ENCODE measurements around the gene MRPS2. TPM values are rescaled to one million over a fixed set of nuclear protein-coding genes. Genes with fewer than 3 reads are reported as not detected.

The MRPS2 gene
- total and polyA plus RNA-seq, 2 of the 4 experiments (the other 2 are of a cell fraction) = 53.1 to 104 TPM

DNA sequence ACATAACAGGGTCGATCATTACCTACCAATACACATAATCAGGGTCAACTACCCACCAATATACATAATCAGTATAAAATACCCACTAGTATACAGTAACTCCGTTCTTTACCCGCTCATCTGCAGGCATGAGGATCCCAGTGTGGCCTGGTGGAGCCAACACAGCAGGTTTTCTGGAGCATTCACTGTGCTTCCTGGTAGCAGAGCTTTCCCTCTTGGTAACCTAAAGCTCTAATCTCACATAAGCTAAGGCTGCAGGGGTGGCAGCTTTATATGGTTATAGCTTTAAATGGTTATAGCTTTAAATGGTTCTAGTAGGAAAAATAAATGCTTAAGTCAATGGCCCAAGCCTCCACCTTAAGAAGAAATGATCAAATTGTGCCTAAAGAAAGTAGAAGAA is 32.6 kb downstream of the MRPS2 start:
- H4K8ac ChIP-seq (ENCODE audit: low read depth in 2 of 2, low read length in 2 of 2) = no peak overlapping the region
- no peak overlapping the region for H3K4me3 ChIP-seq (ENCODE audit: insufficient read depth, low read depth, low read length)
- TF ChIP-seq NFE2L2 (IDR thresholded peaks at IDR 0.05; ENCODE audit: low read depth, low read length) (no peak), MXI1 (IDR thresholded peaks at IDR 0.05; ENCODE audit: borderline replicate concordance, low read depth, low read length) (no peak), BHLHE40 (IDR thresholded peaks at IDR 0.05; ENCODE audit: low read depth, low read length) (no peak), POLR2A (IDR thresholded peaks at IDR 0.05; ENCODE audit: low read depth, low read length) (no peak), CTCF (conservative IDR thresholded peaks at IDR 0.05; ENCODE audit: low read depth, low read length) (no peak)
- TF ChIP-seq, protein P1, sequence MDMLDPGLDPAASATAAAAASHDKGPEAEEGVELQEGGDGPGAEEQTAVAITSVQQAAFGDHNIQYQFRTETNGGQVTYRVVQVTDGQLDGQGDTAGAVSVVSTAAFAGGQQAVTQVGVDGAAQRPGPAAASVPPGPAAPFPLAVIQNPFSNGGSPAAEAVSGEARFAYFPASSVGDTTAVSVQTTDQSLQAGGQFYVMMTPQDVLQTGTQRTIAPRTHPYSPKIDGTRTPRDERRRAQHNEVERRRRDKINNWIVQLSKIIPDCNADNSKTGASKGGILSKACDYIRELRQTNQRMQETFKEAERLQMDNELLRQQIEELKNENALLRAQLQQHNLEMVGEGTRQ (IDR thresholded peaks at IDR 0.05; ENCODE audit: low read depth, low read length) = no peak
- no peak overlapping the region for H2BK120ac ChIP-seq (ENCODE audit: low read depth, low read length)
- no peaks in the 10 kb centered on the region for H4K20me1 ChIP-seq (ENCODE audit: insufficient read depth, low read length)
- no peak overlapping the region for H3K4ac ChIP-seq (ENCODE audit: low read depth, low read length)
- no peak overlapping the region for H2AK9ac ChIP-seq (replicated peaks; ENCODE audit: low read depth, low read length, poor library complexity)
- no peak overlapping the region for H2BK5ac ChIP-seq (ENCODE audit: low read depth, low read length, poor library complexity, severe bottlenecking)
- H3K27ac ChIP-seq (ENCODE audit: insufficient read depth, low read length) = no peak overlapping the region
- no peaks in the 10 kb centered on the region for H3K4me1 ChIP-seq (ENCODE audit: control insufficient read depth, insufficient read depth, low read length)
- H3K9me3 ChIP-seq (ENCODE audit: control insufficient read depth, insufficient read depth, low read length) = no peaks in the 10 kb centered on the region
- POLR2A ChIA-PET (ENCODE audit: unreplicated experiment) = no interaction called here
- no peak overlapping the region for H2AFZ ChIP-seq (replicated peaks; ENCODE audit: low read length, poor library complexity)
- ATAC-seq (ENCODE audit: low read depth) = no peak
- peaks cover 6% of the 10 kb centered on the region for H3K27me3 ChIP-seq (ENCODE audit: control insufficient read depth, insufficient read depth, low read length)
- H2AK5ac ChIP-seq (ENCODE audit: low read depth, low read length) = no peak overlapping the region
- in situ Hi-C loops (cut with MboI; ENCODE audit: low sequenced_read_pairs) (no loop called here), dilution Hi-C loops (cut with HindIII; ENCODE audit: low sequenced_read_pairs, unreplicated experiment) (no loop called here), intact Hi-C loops (cut with micrococcal nuclease) (no loop called here)
- H3K9me1 ChIP-seq (ENCODE audit: insufficient read depth, low read length) = no peaks in the 10 kb centered on the region
- H3K18ac ChIP-seq (ENCODE audit: low read depth, low read length) = no peak overlapping the region
- no peak for DNase-seq
- H3K79me1 ChIP-seq (ENCODE audit: low read depth in 1 of 2, low read length in 2 of 2) = no peaks in the 10 kb centered on the region
- CTCF ChIA-PET = no interaction called here
- no peak overlapping the region for H4K5ac ChIP-seq (ENCODE audit: low read depth, low read length)
- H3K14ac ChIP-seq (replicated peaks; ENCODE audit: low read depth, low read length) = no peak overlapping the region
- H4K91ac ChIP-seq (ENCODE audit: insufficient read depth, low read depth, low read length) = no peak overlapping the region
- no peak overlapping the region for H2BK20ac ChIP-seq (ENCODE audit: low read depth, low read length)
- H3K23ac ChIP-seq (ENCODE audit: low read depth, low read length) = no peak overlapping the region
- H3K9ac ChIP-seq (ENCODE audit: low read depth, low read length) = no peak overlapping the region
- no TSS peak for BruUV-seq (replicated peaks)
- no peak overlapping the region for H3K4me2 ChIP-seq (ENCODE audit: low read depth, low read length)
- H3K56ac ChIP-seq (ENCODE audit: extremely low read depth, insufficient read depth, low read length) = no peak overlapping the region
- H2BK15ac ChIP-seq (ENCODE audit: low read depth, low read length) = no peak overlapping the region
- H3K36me3 ChIP-seq (ENCODE audit: control insufficient read depth, insufficient read depth, low read length) = no peaks in the 10 kb centered on the region
- 17% methylated on average over 1 of the region's 3 CpGs; no CpG with 5 or more reads in 1 of the 2 experiments for WGBS, 2 experiments (ENCODE audit: extremely low coverage in 2 of 2, insufficient read length in 1 of 2)
